Naive thymus-derived CD8-positive, alpha-beta T cell (primary cell): Measurements from ENCODE around the gene MC3R. TPM values are rescaled to one million over a fixed set of nuclear protein-coding genes. Genes with fewer than 3 reads are reported as not detected.
"Not testable (repeated sequence)": the region's sequence is repeated elsewhere in the genome, so short reads cannot be mapped to it uniquely, and the experiment has no call there.

Experiments
- ATAC-seq, 2 donors: fragments of 150-1000 bp; cut with Tn5 transposase in 1 of 2; sonication (Bioruptor Pico), chemical (Tn5 transposase) in 1 of 2; 1 replicate in 1 of 2; 2 replicates in 1 of 2; pipeline ENCODE4 v1.10.0; 2021; ENCODE audit warnings: mild to moderate bottlenecking in 2 of 2, moderate library complexity in 2 of 2
- POLR2A ChIA-PET: fragments of 350-600 bp; sonication (Branson Sonifier 250); formaldehyde crosslinking; loops from one replicate; lab custom pipeline; 2021; ENCODE audit warnings: antibody characterized with exemption; lab: Charles Lee
- DNase-seq, 10 donors: peaks; one replicate each; pipeline versions ENCODE4 v3.0.0 to v3.0.0-alpha.2; 2020 to 2022
- H3K27ac Mint-ChIP-seq, 10 donors: one replicate each; pipeline ENCODE4 v1.8.0; 2020 to 2022; ENCODE audit warnings: mild to moderate bottlenecking in 10 of 10, mixed read lengths in 10 of 10, moderate library complexity in 4 of 10, inconsistent platforms in 1 of 10
- H3K27me3 Mint-ChIP-seq, 5 donors: one replicate each; pipeline ENCODE4 v1.8.0; 2021 to 2022; ENCODE audit warnings: mixed read lengths in 5 of 5
- H3K36me3 Mint-ChIP-seq, 3 donors: one replicate each; pipeline ENCODE4 v1.8.0; 2020 to 2022; ENCODE audit warnings: mixed read lengths in 3 of 3, mild to moderate bottlenecking in 2 of 3, inconsistent platforms in 1 of 3
- H3K4me1 Mint-ChIP-seq, 4 donors: one replicate each; pipeline ENCODE4 v1.8.0; 2021 to 2022; ENCODE audit warnings: mixed read lengths in 4 of 4
- H3K4me3 Mint-ChIP-seq, 10 donors: one replicate each; pipeline ENCODE4 v1.8.0; 2020 to 2022; ENCODE audit warnings: mild to moderate bottlenecking in 10 of 10, mixed read lengths in 10 of 10, moderate library complexity in 6 of 10, inconsistent platforms in 1 of 10
- H3K9me3 Mint-ChIP-seq, 9 donors: one replicate each; pipeline ENCODE4 v1.8.0; 2020 to 2022; ENCODE audit warnings: mixed read lengths in 9 of 9, mild to moderate bottlenecking in 3 of 9, inconsistent platforms in 1 of 9, moderate library complexity in 1 of 9
- polyA plus RNA-seq, 3 donors: library from polyadenylated mRNA; unstranded; fragments of 300-500 nt; fragmentation: Illumina TruSeq; gene quantifications; one replicate each; pipeline ENCODE4 v1.2.3, GENCODE V29; 2021
- total RNA-seq, 8 experiments: library from RNA in 2 of 8; stranded (reverse) in 2 of 8; gene quantifications; one replicate each; pipeline ENCODE4 v1.2.3 and lab custom pipeline; 2021 to 2026

MC3R gene
- not detected for total RNA-seq
- not detected for polyA plus RNA-seq
- 0 reads per million in 6 experiments for total RNA-seq (lab: John Stamatoyannopoulos, UW)

GRCh38 chr20:56247954-56248782, at the start of gene MC3R:
Gene MC3R, plus strand, starts transcription at chr20:56248732. Its CDS starts 112 bp downstream, at chr20:56248844.
- Mint-ChIP-seq H3K27ac (peak within 1 kb of the TSS in 1 of 10 donors; percentile 50), H3K27me3 (peaks cover 16 to 68% (median 50%) of the 10 kb centered on the region in 5 donors), H3K36me3 (no peaks in the 10 kb centered on the region), H3K9me3 (peaks cover 0 to 1% (median 0%) of the 10 kb centered on the region in 9 donors), H3K4me1 (peaks cover 0 to 3% (median 0%) of the 10 kb centered on the region in 4 donors), H3K4me3 (no peak within 1 kb of the TSS)
- DNase-seq (peak in 6 of 10 donors; percentile 7 to 31 (median 24)), ATAC-seq (peak in 1 of 2 donors; percentile 47)
- POLR2A ChIA-PET, result no interaction called here

DNA sequence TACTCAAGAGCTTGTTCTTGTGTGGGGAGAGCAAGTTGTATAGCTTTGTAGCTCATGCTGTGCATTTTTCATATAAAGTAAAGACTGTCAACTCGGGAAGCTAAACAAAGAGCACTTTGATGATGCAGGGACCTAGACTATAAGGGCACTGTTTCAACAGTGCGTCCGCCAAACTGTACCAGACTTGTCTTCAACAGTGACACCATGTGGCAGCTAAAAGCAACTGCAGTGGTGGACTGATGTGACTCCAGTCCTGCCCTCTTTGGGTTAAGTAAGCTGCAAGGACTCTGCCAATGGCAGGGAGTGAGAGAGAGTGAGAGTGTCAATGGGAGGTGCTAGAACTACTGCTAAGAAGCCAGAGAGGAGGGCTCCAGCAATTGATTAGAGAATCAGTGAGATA, 48.1 kb upstream of the MC3R start:
- Mint-ChIP-seq H3K27ac (no peak overlapping the region), H3K36me3 (peaks cover 0 to 24% (median 0%) of the 10 kb centered on the region in 3 donors), H3K9me3 (peaks cover 11 to 35% (median 19%) of the 10 kb centered on the region in 9 donors), H3K4me3 (no peak overlapping the region), H3K27me3 (peaks cover 0 to 9% (median 2%) of the 10 kb centered on the region in 5 donors), H3K4me1 (no peaks in the 10 kb centered on the region)
- DNase-seq (no peak), ATAC-seq (no peak)
- POLR2A ChIA-PET, result no interaction called here

- POLR2A ChIA-PET, result no interaction called here
- Mint-ChIP-seq H3K36me3 (peaks cover 0 to 24% (median 0%) of the 10 kb centered on the region in 3 donors), H3K27ac (no peak overlapping the region), H3K4me1 (no peaks in the 10 kb centered on the region), H3K9me3 (peaks cover 11 to 35% (median 19%) of the 10 kb centered on the region in 9 donors), H3K4me3 (no peak overlapping the region), H3K27me3 (peaks cover 0 to 7% (median 2%) of the 10 kb centered on the region in 5 donors)
- no peak for DNase-seq
- ATAC-seq, result no peak
These were observed 45.9 kb upstream of the MC3R start for GRCh38 chr20:56202493-56203077.

GRCh38 chr20:56204206-56204605, 44.3 kb upstream of the MC3R start:
- Mint-ChIP-seq H3K4me1 (peaks cover 0 to 2% (median 0%) of the 10 kb centered on the region in 4 donors), H3K4me3 (no peak overlapping the region), H3K27me3 (peaks cover 0 to 17% (median 9%) of the 10 kb centered on the region in 5 donors), H3K27ac (no peak overlapping the region), H3K9me3 (peaks cover 9 to 23% (median 16%) of the 10 kb centered on the region in 9 donors), H3K36me3 (peaks cover 0 to 21% (median 0%) of the 10 kb centered on the region in 3 donors)
- no peak for ATAC-seq
- no peak for DNase-seq
- POLR2A ChIA-PET, result no interaction called here

DNA sequence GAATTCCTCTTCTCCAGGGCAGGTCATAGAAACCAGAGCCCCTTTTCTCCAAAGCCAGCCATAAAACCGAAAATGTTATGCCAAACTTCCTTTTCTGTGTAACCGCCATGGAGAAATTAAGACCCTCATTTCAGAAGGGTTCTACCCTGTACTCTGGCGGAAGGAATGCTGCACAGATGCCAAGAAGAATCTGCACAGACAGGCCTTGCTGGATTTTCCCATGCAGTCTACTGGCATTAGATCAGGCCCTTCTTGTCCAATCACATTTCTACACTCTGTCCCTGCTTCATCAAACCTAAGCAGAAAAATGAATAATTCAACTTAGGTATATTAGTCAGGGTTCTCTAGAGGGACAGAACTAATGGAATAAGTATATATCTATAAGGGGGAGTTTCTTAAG, 43.2 kb upstream of the MC3R start:
- Mint-ChIP-seq H3K4me3 (no peak overlapping the region), H3K27me3 (peaks cover 1 to 25% (median 9%) of the 10 kb centered on the region in 5 donors), H3K27ac (no peak overlapping the region), H3K36me3 (peaks cover 0 to 10% (median 0%) of the 10 kb centered on the region in 3 donors), H3K4me1 (peaks cover 0 to 2% (median 0%) of the 10 kb centered on the region in 4 donors), H3K9me3 (peaks cover under 1 to 12% (median 7%) of the 10 kb centered on the region in 9 donors)
- POLR2A ChIA-PET, result no interaction called here
- ATAC-seq (no peak), DNase-seq (no peak)

DNA sequence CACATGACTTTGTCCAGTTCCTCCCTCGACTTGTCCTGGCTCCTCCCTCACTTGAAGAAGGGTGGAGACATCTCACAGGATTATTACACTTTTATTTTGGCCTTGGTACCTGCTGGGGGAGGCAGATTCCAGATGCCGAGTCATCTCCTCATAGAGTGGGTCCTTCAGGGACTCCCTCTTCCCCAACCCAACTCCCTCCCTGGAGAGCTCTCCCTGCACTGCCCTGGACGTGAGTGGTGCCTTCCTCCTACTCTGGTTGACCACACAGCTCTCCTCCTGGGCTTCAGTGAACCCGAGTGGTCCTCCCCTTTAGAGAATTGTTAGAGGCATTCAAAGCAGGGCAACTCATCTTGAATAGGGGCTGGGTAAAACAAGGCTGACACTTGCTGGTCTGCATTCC, 40.9 kb upstream of the MC3R start:
- H3K4me1 Mint-ChIP-seq, result peaks cover 0 to 2% (median 0%) of the 10 kb centered on the region in 4 donors
- DNase-seq, result no peak
- H3K27ac Mint-ChIP-seq, result no peak overlapping the region
- POLR2A ChIA-PET, result no interaction called here
- H3K27me3 Mint-ChIP-seq, result peaks cover 4 to 28% (median 9%) of the 10 kb centered on the region in 5 donors
- ATAC-seq, result no peak
- no peak overlapping the region for H3K4me3 Mint-ChIP-seq
- H3K9me3 Mint-ChIP-seq, result no peaks in the 10 kb centered on the region
- H3K36me3 Mint-ChIP-seq, result no peaks in the 10 kb centered on the region

GRCh38 chr20:56208121-56208520, 40.4 kb upstream of the MC3R start:
- POLR2A ChIA-PET, result no interaction called here
- H3K4me1 Mint-ChIP-seq, result peaks cover 0 to 2% (median 0%) of the 10 kb centered on the region in 4 donors

DNA sequence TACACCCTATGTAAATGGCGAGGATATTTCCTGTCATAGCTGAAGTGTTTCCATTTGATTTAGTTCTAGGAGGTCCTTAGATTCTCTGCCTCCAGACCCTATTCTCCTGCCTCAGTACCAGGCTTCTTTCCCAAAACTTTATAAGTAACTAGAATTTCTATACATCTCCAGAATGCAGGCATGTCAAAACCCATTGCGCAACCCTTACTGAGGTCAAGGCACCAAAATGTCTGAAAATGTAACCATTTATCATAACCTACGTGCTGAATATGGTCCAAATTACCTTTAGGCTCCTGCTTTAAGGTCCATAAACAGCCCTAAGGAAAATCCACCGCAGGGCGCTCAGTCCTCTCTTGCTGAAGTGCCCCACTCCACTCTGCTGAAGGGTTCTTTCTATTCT, 37.5 kb upstream of the MC3R start:
- H3K27me3 Mint-ChIP-seq, result peaks cover 9 to 47% (median 16%) of the 10 kb centered on the region in 5 donors
- DNase-seq (no peak), ATAC-seq (no peak)
- peaks cover 0 to 2% (median 0%) of the 10 kb centered on the region in 4 donors for H3K4me1 Mint-ChIP-seq
- no peak overlapping the region for H3K4me3 Mint-ChIP-seq
- H3K27ac Mint-ChIP-seq, result no peak overlapping the region
- H3K9me3 Mint-ChIP-seq, result no peaks in the 10 kb centered on the region
- no peaks in the 10 kb centered on the region for H3K36me3 Mint-ChIP-seq
- POLR2A ChIA-PET, result no interaction called here

More at GRCh38 chr20:56208121-56208520, 40.4 kb upstream of the MC3R start:
- DNase-seq (no peak), ATAC-seq (no peak)
- Mint-ChIP-seq H3K27me3 (peaks cover 4 to 26% (median 9%) of the 10 kb centered on the region in 5 donors), H3K27ac (no peak overlapping the region), H3K4me3 (no peak overlapping the region), H3K9me3 (no peaks in the 10 kb centered on the region), H3K36me3 (no peaks in the 10 kb centered on the region)

DNA sequence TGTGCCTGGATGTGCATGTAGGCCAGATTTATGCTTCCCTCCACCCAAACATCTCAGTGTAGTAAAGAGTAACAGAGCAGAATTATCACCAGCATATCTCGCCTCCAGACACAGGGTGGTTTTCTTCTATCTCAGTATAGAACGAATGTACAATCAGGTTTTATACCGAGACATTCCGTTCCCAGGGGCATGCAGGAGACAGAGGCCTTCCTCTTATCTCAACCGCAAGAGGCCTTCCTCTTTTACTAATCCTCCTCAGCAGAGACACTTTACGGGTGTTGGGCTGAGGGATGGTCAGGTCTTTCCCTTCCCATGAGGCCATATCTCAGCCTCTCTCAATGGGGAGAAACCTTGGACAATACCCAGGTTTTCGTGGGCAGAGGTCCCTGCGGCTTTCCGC, 36.4 kb upstream of the MC3R start:
- Mint-ChIP-seq H3K27ac (no peak overlapping the region), H3K4me1 (peaks cover 0 to 2% (median 0%) of the 10 kb centered on the region in 4 donors), H3K27me3 (peaks cover 11 to 50% (median 16%) of the 10 kb centered on the region in 5 donors), H3K36me3 (no peaks in the 10 kb centered on the region), H3K4me3 (no peak overlapping the region), H3K9me3 (peaks cover 0 to 4% (median 0%) of the 10 kb centered on the region in 9 donors)
- DNase-seq (no peak), ATAC-seq (no peak)
- POLR2A ChIA-PET, result no interaction called here

- H3K27me3 Mint-ChIP-seq, result peaks cover 11 to 50% (median 16%) of the 10 kb centered on the region in 5 donors
- peaks cover 0 to 6% (median 0%) of the 10 kb centered on the region in 9 donors for H3K9me3 Mint-ChIP-seq
- POLR2A ChIA-PET, result no interaction called here
- H3K27ac Mint-ChIP-seq, result no peak overlapping the region
- peaks cover 0 to 2% (median 0%) of the 10 kb centered on the region in 4 donors for H3K4me1 Mint-ChIP-seq
- DNase-seq, result no peak
- H3K4me3 Mint-ChIP-seq, result no peak overlapping the region
- ATAC-seq, result no peak
- H3K36me3 Mint-ChIP-seq, result no peaks in the 10 kb centered on the region
These were observed 35.2 kb upstream of the MC3R start for GRCh38 chr20:56213321-56213720.

DNA sequence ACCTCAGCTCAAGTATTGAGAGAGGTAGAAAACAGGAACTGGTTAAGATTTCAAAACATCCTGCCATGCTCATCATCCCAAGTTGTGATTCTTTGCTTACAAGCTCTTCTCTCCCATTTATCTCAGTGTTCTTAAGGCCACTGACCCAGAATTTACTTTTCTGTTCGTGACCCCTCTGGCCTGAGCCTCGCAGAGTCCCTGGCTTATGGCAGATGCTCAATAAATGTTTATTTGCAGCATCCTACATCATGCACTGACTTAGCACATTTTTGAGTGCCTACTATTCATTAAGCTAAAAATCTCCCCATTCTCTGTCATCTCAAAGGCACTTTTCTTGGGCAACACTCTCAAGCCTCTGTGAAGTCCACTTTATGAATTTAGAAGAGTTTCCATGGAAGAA, 33.4 kb upstream of the MC3R start:
- Mint-ChIP-seq H3K9me3 (peaks cover 0 to 15% (median 8%) of the 10 kb centered on the region in 9 donors), H3K36me3 (peaks cover 0 to 4% (median 0%) of the 10 kb centered on the region in 3 donors), H3K27ac (no peak overlapping the region), H3K27me3 (peaks cover 10 to 32% (median 15%) of the 10 kb centered on the region in 5 donors), H3K4me1 (no peaks in the 10 kb centered on the region), H3K4me3 (no peak overlapping the region)
- ATAC-seq, result no peak
- POLR2A ChIA-PET, result no interaction called here
- DNase-seq, result no peak

DNA sequence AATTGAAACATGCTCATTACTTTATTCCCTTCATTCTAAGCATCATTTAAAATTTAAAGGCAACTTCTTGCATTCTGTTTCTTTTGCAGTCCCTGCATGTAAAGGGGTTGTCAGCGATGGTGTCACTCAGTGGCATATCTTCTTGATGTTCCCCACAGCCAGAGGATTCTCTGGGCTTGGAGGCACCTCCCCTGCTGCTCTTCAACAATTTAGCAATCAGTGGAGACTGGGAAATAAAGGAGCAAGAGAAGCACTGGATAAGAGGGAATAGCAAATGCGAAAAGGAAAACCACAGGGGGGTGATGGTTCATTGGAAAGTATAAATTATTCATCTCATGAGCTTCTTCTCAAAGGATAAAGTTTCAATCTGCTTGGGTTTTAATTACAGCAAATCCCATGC, 30.7 kb upstream of the MC3R start:
- peaks cover 0 to 9% (median 0%) of the 10 kb centered on the region in 3 donors for H3K36me3 Mint-ChIP-seq
- H3K27me3 Mint-ChIP-seq, result peaks cover 11 to 47% (median 13%) of the 10 kb centered on the region in 5 donors
- no peak overlapping the region for H3K27ac Mint-ChIP-seq
- POLR2A ChIA-PET, result no interaction called here
- H3K4me1 Mint-ChIP-seq, result no peaks in the 10 kb centered on the region
- no peak for DNase-seq
- peaks cover 0 to 23% (median 13%) of the 10 kb centered on the region in 9 donors for H3K9me3 Mint-ChIP-seq
- ATAC-seq, result no peak
- H3K4me3 Mint-ChIP-seq, result no peak overlapping the region

GRCh38 chr20:56221186-56221585, 27.3 kb upstream of the MC3R start:
- peaks cover 0 to 23% (median 13%) of the 10 kb centered on the region in 9 donors for H3K9me3 Mint-ChIP-seq
- POLR2A ChIA-PET, H3K4me3 Mint-ChIP-seq, H3K27ac Mint-ChIP-seq, ATAC-seq, H3K36me3 Mint-ChIP-seq, H3K4me1 Mint-ChIP-seq, DNase-seq: not testable (repeated sequence)
- peaks cover 0 to 19% (median 6%) of the 10 kb centered on the region in 5 donors for H3K27me3 Mint-ChIP-seq
